GM21737 (cell line): ENCODE measurements around the gene PNMA8B.

Experiments
- ATAC-seq: cut with Tn5 transposase; IDR thresholded peaks from one replicate; pipeline ENCODE4 v1.9.1; 2021; ENCODE audit warnings: mild to moderate bottlenecking, moderate library complexity; ENCODE audit not compliant: unreplicated experiment

Gene PNMA8B

DNA sequence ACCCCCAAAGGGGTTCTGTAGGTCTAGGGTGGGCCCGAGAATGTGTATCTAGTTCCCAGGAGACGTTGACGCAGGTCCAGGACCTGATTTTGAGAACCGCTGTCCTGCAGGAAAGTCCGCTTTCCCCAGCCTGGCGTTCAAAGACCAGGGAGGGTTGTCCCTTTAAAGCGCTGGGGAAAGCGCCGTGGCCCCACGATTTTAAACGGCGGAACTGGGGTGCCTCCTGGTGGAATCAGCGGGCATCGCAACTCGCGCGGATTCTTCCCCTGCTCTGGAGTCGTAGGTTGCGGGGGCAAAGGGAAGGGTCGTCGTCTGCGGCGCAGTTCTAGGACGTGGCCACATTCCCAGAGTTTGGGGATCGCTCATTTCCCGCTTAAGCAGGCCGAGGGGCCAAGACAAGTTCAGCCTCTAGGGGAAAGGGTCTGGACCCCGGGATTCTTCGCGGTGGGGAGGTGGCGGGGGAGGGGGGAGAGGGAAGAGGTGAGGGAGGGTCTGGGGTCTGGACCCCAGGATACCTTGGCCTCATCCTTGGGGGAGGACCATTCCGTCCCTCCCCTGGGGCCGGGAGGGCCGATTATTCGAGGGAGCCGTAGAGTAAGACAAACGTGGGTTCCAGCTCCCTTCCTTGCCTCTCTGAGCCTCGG, 7.7 kb downstream of the PNMA8B start:
- ATAC-seq, result no peak

DNA sequence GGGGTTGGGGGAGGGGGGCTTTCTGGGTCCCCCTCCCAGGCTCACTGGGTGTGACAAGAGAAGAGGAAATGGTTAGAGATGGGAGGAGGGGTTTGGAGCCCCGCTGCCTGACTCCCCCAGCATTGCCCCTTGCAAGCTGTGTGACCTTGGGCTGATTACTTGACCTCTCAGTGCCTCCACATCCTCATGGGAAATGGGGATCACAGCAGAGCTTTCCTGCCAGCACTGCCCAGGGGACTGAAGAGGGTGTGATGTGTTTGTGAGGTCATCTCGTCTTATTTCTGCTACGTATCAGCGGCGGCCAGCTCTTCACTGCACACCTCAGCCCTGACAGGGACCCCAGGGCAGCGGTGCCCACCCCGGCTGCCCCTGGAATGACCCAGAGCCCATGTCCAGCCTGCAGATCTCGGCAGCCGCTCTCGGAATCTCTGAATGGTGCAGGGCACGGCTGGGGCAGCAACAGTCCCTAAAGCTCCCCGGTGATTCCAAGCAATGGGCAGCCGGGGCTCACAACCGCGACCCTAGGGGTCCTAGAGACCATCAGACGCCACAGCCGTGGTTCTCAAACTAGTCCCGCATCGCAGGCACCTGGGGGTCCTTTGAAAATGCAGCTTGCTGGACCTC, 8.4 kb downstream of the PNMA8B start:
- ATAC-seq, result no peak

GRCh38 chr19:46486358-46486757, 9.3 kb downstream of the PNMA8B start:
- ATAC-seq, result no peak

DNA sequence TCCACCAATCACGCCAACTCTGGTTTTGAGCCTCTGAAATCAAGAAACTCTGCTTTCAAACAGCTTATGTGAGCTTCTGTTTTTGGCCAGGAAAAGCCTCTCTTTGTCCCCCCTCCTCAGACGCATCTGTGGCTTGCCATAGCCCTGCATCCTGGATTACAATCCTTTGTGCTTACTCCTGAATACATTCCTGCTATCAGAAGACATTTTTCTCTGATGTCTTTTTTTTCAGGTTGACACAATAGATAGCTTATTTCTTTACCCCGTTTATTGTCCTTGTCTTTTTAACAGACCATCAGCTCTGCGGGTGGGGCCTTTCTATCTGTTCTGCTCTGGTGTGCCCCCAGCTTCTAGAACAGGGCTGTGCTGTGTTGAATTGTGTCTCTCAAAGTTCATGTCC, 11.0 kb downstream of the PNMA8B start:
- ATAC-seq, result no peak

- no peak for ATAC-seq
Measured at GRCh38 chr19:46482631-46483030, 13.0 kb downstream of the PNMA8B start.

GRCh38 chr19:46481947-46482346, 13.7 kb downstream of the PNMA8B start:
- ATAC-seq, result no peak

DNA sequence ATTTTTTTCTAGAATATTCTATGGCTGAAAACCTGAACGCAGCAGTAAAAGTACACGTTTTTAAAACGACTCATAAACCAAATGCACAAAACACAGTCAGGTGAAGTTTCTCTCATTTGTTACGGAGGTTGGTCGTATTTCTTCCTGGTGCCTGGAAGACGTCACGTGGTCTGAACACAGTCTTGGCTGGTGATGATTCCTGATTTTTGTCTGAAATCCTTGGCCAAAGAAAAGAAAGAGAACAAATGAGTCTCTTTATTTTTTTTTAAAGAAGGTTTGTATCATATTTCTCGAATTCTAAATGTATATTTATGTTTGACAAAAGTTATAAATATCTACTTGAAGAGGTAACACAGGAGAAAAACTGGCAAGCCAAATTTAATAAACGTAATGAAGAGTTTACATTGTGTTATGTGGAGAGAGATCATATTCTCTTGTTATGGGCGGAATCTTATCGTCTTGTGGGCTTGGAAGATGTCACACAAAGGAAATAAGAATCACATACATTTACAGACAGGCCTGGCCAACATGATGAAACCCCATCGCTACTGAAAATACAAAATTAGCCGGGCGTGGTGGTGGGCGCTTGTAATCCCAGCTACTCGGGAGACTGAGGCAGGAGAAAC, 14.3 kb downstream of the PNMA8B start:
- ATAC-seq, result no peak

DNA sequence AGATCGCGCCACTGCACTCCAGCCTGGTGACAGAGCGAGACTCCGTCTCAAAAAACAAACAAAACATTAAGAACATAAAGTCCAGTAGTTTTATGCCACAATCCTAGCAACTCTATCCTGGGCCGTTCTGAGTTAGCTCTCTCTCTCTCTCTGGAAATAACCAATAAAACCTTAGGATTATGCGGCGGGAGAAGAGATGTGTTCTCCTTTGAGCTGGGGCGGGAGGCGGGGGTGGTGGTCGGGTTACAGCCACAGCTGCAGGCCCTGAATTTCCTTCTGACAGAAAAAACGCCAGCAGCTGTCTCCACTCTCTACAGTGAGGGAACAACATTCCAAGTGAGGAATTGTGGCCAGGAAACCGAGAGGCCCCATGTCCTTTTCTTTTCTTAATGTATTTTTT, 15.3 kb downstream of the PNMA8B start:
- ATAC-seq, result no peak

DNA sequence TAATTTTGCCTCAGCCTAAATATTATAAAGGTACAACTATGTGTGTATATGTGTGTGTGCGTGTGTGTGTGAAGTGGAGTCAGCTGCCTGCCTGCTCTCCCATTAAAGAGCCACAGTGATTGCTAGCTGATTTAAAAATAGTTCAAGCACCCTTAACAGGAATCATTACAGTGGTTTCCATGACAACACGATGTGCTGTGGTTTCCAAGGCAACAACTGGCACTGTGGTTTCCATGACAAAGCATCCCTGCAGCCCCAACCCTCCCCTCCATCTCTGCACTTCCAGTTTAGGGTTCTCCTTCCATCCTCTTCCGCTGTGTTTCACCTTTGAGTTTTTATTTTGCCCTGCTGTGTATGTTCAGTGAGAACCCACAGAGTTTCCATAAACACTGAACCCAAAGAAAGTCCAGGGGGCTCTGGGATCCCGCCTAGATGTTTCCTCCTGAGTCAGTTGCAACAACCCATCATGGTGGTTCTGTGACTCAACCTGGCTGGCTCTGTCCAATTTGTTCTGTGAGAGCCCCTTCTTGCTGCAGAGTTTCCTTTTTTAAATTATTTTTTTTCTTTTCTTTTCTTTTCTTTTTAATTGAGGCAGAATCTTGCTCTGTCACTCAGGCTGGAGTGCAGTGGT, 17.2 kb downstream of the PNMA8B start:
- ATAC-seq, result no peak

- ATAC-seq, result no peak
Measured at GRCh38 chr19:46475986-46476385, 19.7 kb downstream of the PNMA8B start.

DNA sequence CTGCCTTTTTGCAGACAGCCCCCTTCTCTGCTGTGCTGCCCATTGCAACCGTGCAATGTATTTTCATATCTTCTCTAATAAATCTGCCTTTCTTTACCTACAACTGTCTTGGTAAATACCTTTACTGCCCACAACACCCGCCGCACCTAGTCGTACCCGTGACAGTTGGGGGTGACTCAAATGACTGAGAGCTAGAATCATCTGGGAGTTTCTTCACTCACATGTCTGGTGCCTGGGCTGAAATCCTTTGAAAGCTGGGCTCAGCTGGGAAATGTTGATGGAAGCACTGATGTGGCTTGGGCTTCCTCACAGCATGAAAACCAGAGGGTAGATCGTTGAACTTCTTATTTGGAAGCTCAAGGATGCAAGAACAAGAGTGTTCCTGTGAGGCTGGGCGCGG, 21.5 kb downstream of the PNMA8B start:
- ATAC-seq, result no peak

- ATAC-seq, result no peak
Measured at GRCh38 chr19:46472592-46472991, 23.1 kb downstream of the PNMA8B start.

GRCh38 chr19:46471811-46472543, 23.7 kb downstream of the PNMA8B start:
- no peak for ATAC-seq

DNA sequence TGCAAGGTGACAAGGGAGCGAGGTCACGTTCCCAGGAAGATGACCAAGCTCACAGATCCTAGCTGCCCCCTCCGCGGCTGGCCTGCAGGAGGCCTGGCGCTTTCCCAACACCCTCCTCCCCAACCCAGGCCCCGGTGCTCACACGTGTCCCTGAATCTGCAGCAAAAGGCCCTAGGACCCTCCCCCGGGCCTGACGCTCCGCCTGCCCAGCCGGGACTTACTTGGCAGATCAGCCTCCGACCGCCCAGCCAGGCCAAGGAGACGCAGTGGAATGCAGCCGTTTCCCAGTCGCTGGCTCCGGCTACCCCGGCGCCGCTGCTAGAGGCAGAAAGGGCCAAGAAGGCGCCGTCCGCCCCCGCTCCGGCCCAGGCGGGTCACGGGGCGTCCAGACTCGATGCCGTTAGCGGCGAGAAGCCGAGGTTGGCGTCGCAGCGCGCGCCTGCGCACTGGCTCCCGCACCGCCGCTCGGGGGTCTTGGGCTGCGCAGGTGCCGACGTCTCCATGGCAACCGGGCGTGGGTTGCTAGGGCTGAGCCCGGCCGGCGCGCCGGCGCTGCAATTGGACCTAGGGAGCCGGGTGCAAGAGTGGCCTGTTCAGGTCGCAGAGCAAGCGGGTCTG, 24.4 kb downstream of the PNMA8B start, which contains the start of gene PNMA8A:
PNMA8A (minus strand) TSS at position 448 of the 618 bp plus-strand sequence. CDS start 528 bp downstream, outside the sequence.
- no peak for ATAC-seq

- no peak for ATAC-seq
Measured at GRCh38 chr19:46470376-46470775, 25.3 kb downstream of the PNMA8B start.

DNA sequence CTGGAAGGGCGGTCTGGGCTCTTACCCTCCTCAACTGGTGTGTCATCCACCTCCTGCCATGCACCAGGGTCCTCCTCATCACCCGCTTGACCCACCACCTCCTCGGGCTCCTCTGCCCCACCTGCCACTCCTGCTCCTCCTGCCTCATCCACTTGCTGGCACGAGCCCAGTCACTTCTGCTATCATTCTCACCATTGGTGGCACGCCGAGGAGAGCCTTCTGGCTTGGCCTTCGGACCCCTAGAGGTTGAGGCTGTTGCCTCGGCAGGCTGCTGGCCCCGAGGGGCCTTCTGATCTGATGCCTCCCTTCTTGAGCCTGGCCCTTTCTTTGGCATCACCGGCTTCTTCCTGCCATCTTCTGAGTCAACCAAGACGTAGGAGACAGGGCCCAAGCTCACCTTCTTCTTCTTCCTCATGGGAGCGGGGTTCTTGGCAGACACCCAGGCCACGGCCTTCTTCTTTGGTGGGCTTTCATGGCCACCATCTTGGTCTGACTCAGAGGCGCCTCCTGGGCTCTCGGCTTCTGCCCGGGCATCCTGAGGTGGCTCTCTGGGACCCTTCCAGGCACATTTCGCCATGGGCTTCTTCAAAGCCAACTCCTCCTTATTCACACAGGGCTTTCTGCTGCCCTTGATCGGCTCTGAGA, 26.0 kb downstream of the PNMA8B start:
- no peak for ATAC-seq

DNA sequence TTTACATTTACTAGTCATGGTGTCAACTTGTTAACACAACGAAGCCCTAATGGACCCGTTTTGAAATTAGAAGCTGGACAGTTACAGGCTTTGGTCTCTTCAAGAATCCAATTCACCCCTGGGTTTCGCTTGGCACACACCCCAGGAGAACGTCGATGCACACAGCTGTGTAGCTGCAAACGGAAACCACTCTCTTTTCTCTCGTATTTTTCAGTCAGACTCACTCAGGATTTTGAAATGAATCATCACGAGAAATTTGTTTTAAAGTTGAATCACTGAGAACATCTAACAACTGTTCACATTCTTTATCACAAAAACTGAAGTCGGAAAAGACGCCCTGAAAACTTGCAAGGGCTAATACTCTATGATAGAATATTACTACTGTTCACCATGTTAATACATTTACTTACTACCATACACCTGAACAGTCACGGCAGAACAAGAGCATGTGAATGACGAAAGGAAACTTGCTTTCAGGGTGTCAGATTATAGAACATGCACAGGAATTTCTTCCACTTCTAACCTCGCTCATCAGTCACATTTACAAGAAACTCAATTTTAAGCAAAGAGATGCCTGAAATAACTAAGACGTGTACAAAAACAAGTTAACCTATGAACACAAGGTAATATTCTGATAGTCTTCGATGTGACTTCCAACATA, 29.0 kb downstream of the PNMA8B start:
- ATAC-seq, result no peak

GRCh38 chr19:46463516-46463915, 32.2 kb downstream of the PNMA8B start:
- no peak for ATAC-seq

GRCh38 chr19:46461537-46461936, 34.1 kb downstream of the PNMA8B start:
- ATAC-seq, result no peak

- no peak for ATAC-seq
Measured at GRCh38 chr19:46460981-46461380, 34.7 kb downstream of the PNMA8B start.
